Hindlimb muscle (tissue), 1 donor: ENCODE results near the gene OBSCN. TPM values are rescaled to one million over a fixed set of nuclear protein-coding genes. Genes with fewer than 3 reads are reported as not detected.

Experiments used
- DNase-seq: peaks from one replicate; pipeline ENCODE4 v3.0.0-alpha.2; 2013
- polyA plus RNA-seq: library from polyadenylated mRNA; unstranded; fragments of 120-200 nt; gene quantifications from one replicate; pipeline ENCODE4 v1.2.1, GENCODE V29; 2013; ENCODE audit not compliant: insufficient read length

OBSCN gene
- polyA plus RNA-seq, 1 donor = 556 TPM

GRCh38 chr1:228277491-228278431 lies 69.9 kb downstream of the OBSCN start:
- no peak for DNase-seq

GRCh38 chr1:228278432-228278941 lies 70.6 kb downstream of the OBSCN start:
- DNase-seq = no peak

GRCh38 chr1:228279011-228279721 lies 71.3 kb downstream of the OBSCN start:
- DNase-seq = no peak

- no peak for DNase-seq
Observed at GRCh38 chr1:228279722-228280105, 71.9 kb downstream of the OBSCN start.

GRCh38 chr1:228280106-228280901 lies 72.5 kb downstream of the OBSCN start:
- no peak for DNase-seq

GRCh38 chr1:228280961-228281591 lies 73.2 kb downstream of the OBSCN start:
- DNase-seq = no peak

- no peak for DNase-seq
Observed at GRCh38 chr1:228281631-228282328, 73.9 kb downstream of the OBSCN start.

GRCh38 chr1:228282329-228283042 lies 74.6 kb downstream of the OBSCN start:
- DNase-seq = no peak

- DNase-seq = no peak
Observed at GRCh38 chr1:228283043-228283371, 75.2 kb downstream of the OBSCN start.

GRCh38 chr1:228283476-228284147 lies 75.8 kb downstream of the OBSCN start:
- no peak for DNase-seq

GRCh38 chr1:228284148-228284495 lies 76.3 kb downstream of the OBSCN start:
- no peak for DNase-seq

GRCh38 chr1:228284521-228284920 lies 76.7 kb downstream of the OBSCN start:
- no peak for DNase-seq

- DNase-seq = no peak
Observed at GRCh38 chr1:228285661-228286504, 78.0 kb downstream of the OBSCN start.

- no peak for DNase-seq
Observed at GRCh38 chr1:228286505-228287417, 78.9 kb downstream of the OBSCN start.

- no peak for DNase-seq
Observed at GRCh38 chr1:228287541-228288425, 79.9 kb downstream of the OBSCN start.

GRCh38 chr1:228288536-228289238 lies 80.8 kb downstream of the OBSCN start:
- no peak for DNase-seq
